ENCODE measurements around the gene ABTB2.

Gene ABTB2

DNA sequence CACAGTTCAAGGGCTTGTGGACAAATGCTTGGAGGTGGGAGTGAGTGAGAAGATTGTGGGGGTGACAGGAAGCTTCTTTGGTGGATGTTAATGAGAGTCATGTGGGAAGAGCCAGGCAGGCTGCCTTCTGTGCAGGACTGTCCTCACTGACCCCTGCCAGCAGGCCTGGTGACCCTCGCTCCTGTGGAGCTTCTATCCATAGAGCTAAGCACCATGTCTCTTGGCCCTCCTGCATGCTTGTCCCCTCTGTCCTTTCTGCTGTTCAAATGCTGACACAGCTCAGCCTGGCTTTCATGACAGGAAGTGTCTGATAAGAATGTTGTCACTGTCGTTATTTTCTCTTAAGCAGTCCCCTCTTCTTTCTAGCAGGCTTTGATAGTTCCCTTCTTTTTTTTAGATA lies 214.8 kb downstream of the ABTB2 start:
- Histone ChIP-seq H3K9ac (ENCODE audit: low read depth in 1 of 2, low read length in 2 of 2) (no peak overlapping the region), H3K4me3 (ENCODE audit: low read depth in 1 of 2, low read length in 2 of 2) (no peak overlapping the region), H3K27me3 (ENCODE audit: control insufficient read depth in 1 of 2, insufficient read depth in 2 of 2, low read length in 2 of 2) (no peaks in the 10 kb centered on the region), H3K9me3 (ENCODE audit: control insufficient read depth in 1 of 2, low read length in 2 of 2) (no peaks in the 10 kb centered on the region), H3K36me3 (ENCODE audit: control insufficient read depth in 1 of 2, insufficient read depth in 2 of 2, low read length in 2 of 2) (peaks cover 49 to 98% of the 10 kb centered on the region in 2 donors), H3K27ac (ENCODE audit: low read depth, low read length) (no peak overlapping the region), H3K4me1 (ENCODE audit: control insufficient read depth in 1 of 2, insufficient read depth in 2 of 2, low read length in 2 of 2) (no peaks in the 10 kb centered on the region)

DNA sequence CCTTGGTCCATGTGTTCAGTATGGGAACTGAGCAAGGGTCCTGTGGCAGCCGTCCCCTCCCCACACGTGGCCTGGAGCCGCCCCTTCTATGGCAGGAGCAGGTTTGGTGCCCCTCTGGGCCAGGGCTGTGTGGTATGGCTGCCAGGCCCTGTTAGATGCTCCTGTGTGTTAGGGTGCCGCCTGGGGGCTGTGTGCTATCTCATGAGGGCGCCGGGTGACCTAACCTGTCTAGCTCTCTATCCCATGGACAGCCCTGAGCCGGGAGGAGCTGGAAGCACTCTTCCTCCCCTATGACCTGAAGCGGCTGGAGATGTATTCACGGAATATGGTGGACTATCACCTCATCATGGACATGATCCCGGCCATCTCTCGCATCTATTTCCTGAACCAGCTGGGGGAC lies 217.7 kb downstream of the ABTB2 start:
- Histone ChIP-seq H3K36me3 (ENCODE audit: control insufficient read depth in 1 of 2, insufficient read depth in 2 of 2, low read length in 2 of 2) (peaks cover 61 to 97% of the 10 kb centered on the region in 2 donors), H3K4me1 (ENCODE audit: control insufficient read depth in 1 of 2, insufficient read depth in 2 of 2, low read length in 2 of 2) (no peaks in the 10 kb centered on the region), H3K27ac (ENCODE audit: low read depth, low read length) (no peak overlapping the region), H3K4me3 (ENCODE audit: low read depth in 1 of 2, low read length in 2 of 2) (no peak overlapping the region), H3K9me3 (ENCODE audit: control insufficient read depth in 1 of 2, low read length in 2 of 2) (no peaks in the 10 kb centered on the region), H3K9ac (ENCODE audit: low read depth in 1 of 2, low read length in 2 of 2) (no peak overlapping the region), H3K27me3 (ENCODE audit: control insufficient read depth in 1 of 2, insufficient read depth in 2 of 2, low read length in 2 of 2) (no peaks in the 10 kb centered on the region)

DNA sequence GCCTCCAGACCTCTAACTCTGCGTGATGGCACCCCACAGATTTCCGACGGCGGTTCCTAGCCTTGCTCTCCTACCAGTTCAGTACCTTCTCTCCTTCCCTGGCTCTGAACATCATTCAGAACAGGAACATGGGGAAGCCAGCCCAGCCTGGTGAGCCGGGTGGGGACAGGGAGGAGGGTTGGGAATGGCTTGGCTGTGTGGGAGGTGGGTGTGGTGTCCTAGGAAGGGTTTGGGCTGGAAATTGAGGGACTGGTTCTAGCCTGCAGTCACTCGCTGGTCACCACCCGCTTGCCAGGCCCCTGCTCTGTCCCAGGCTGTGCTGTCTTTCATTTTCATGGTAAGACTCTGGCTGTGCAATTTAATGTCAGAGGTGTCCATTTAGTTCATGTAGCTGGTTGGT lies 218.5 kb downstream of the ABTB2 start:
- Histone ChIP-seq H3K9me3 (ENCODE audit: control insufficient read depth in 1 of 2, low read length in 2 of 2) (no peaks in the 10 kb centered on the region), H3K4me1 (ENCODE audit: control insufficient read depth in 1 of 2, insufficient read depth in 2 of 2, low read length in 2 of 2) (no peaks in the 10 kb centered on the region), H3K9ac (ENCODE audit: low read depth in 1 of 2, low read length in 2 of 2) (no peak overlapping the region), H3K4me3 (ENCODE audit: low read depth in 1 of 2, low read length in 2 of 2) (no peak overlapping the region), H3K27me3 (ENCODE audit: control insufficient read depth in 1 of 2, insufficient read depth in 2 of 2, low read length in 2 of 2) (no peaks in the 10 kb centered on the region), H3K27ac (ENCODE audit: low read depth, low read length) (no peak overlapping the region), H3K36me3 (ENCODE audit: control insufficient read depth in 1 of 2, insufficient read depth in 2 of 2, low read length in 2 of 2) (peaks cover 59 to 97% of the 10 kb centered on the region in 2 donors)

DNA sequence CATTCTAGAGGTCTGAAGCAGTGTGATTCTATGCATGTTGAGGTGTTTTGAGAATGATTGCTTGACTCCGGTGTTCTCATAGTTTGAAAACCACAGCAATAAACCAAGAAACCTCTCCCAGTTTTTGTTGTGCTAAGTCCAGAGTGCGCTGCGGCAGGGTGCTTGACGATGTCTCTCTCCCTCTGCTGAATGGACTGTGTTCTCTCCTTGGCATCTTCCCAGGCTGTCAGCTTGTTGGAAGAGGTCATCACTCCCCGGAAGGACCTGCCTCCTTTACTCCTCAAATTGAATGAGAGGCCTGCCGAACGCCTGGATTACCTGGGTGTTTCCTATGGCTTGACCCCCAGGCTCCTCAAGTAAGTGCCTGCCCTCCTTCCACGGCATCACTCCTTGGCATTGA lies 221.4 kb downstream of the ABTB2 start:
- Histone ChIP-seq H3K27me3 (ENCODE audit: control insufficient read depth in 1 of 2, insufficient read depth in 2 of 2, low read length in 2 of 2) (no peaks in the 10 kb centered on the region), H3K9ac (ENCODE audit: low read depth in 1 of 2, low read length in 2 of 2) (no peak overlapping the region), H3K4me1 (ENCODE audit: control insufficient read depth in 1 of 2, insufficient read depth in 2 of 2, low read length in 2 of 2) (no peaks in the 10 kb centered on the region), H3K27ac (ENCODE audit: low read depth, low read length) (no peak overlapping the region), H3K36me3 (ENCODE audit: control insufficient read depth in 1 of 2, insufficient read depth in 2 of 2, low read length in 2 of 2) (peaks cover 53 to 94% of the 10 kb centered on the region in 2 donors), H3K9me3 (ENCODE audit: control insufficient read depth in 1 of 2, low read length in 2 of 2) (no peaks in the 10 kb centered on the region), H3K4me3 (ENCODE audit: low read depth in 1 of 2, low read length in 2 of 2) (no peak overlapping the region)

DNA sequence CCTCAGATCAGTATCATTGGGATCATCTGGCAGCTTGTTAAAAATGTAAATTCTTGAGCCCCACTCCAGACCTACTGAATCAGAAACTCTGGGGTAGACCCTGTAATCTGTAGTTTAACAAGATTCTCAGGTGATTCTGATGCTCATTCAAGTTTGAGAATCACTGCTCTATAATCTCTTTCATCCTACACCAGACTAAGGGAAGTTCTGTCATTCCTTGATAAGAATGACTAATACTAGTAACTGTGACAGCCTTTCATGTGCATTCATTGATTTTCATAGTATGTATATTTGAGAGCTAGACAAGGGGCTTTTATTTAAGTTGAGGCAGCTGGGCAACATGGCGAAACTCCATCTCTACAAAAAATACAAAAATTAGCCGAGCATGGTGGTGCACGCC lies 222.4 kb downstream of the ABTB2 start:
- Histone ChIP-seq H3K4me3 (ENCODE audit: low read depth in 1 of 2, low read length in 2 of 2) (no peak overlapping the region), H3K27me3 (ENCODE audit: control insufficient read depth in 1 of 2, insufficient read depth in 2 of 2, low read length in 2 of 2) (no peaks in the 10 kb centered on the region), H3K4me1 (ENCODE audit: control insufficient read depth in 1 of 2, insufficient read depth in 2 of 2, low read length in 2 of 2) (no peaks in the 10 kb centered on the region), H3K27ac (ENCODE audit: low read depth, low read length) (no peak overlapping the region), H3K9ac (ENCODE audit: low read depth in 1 of 2, low read length in 2 of 2) (no peak overlapping the region), H3K9me3 (ENCODE audit: control insufficient read depth in 1 of 2, low read length in 2 of 2) (no peaks in the 10 kb centered on the region), H3K36me3 (ENCODE audit: control insufficient read depth in 1 of 2, insufficient read depth in 2 of 2, low read length in 2 of 2) (peaks cover 51 to 94% of the 10 kb centered on the region in 2 donors)

DNA sequence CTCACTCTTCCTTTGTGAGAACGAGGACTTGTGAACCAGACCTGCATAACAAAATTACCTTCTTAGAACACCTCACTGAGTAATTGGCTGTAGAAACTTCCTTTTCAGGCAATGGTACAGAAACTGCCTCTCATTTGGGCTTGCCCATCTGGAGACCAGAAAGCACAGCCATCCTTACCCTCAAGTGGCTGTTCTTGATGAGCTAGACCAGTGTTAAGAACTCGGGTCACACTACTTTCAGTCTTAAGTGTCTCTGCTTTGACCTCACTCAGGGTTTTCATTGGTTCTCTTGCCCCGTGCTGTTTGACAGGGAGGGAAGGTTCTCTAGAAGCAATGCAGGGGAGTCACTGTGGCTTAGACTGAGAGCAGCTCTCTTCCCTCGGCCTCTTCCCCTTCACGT lies 223.0 kb downstream of the ABTB2 start:
- no peak overlapping the region for H3K4me3 ChIP-seq (ENCODE audit: low read depth in 1 of 2, low read length in 2 of 2)
- H3K4me1 ChIP-seq (ENCODE audit: control insufficient read depth in 1 of 2, insufficient read depth in 2 of 2, low read length in 2 of 2) = no peaks in the 10 kb centered on the region
- H3K9me3 ChIP-seq (ENCODE audit: control insufficient read depth in 1 of 2, low read length in 2 of 2) = no peaks in the 10 kb centered on the region
- no peaks in the 10 kb centered on the region for H3K27me3 ChIP-seq (ENCODE audit: control insufficient read depth in 1 of 2, insufficient read depth in 2 of 2, low read length in 2 of 2)
- no peak overlapping the region for H3K27ac ChIP-seq (ENCODE audit: low read depth, low read length)
- H3K36me3 ChIP-seq (ENCODE audit: control insufficient read depth in 1 of 2, insufficient read depth in 2 of 2, low read length in 2 of 2) = peaks cover 49 to 91% of the 10 kb centered on the region in 2 donors
- no peak overlapping the region for H3K9ac ChIP-seq (ENCODE audit: low read depth in 1 of 2, low read length in 2 of 2)

DNA sequence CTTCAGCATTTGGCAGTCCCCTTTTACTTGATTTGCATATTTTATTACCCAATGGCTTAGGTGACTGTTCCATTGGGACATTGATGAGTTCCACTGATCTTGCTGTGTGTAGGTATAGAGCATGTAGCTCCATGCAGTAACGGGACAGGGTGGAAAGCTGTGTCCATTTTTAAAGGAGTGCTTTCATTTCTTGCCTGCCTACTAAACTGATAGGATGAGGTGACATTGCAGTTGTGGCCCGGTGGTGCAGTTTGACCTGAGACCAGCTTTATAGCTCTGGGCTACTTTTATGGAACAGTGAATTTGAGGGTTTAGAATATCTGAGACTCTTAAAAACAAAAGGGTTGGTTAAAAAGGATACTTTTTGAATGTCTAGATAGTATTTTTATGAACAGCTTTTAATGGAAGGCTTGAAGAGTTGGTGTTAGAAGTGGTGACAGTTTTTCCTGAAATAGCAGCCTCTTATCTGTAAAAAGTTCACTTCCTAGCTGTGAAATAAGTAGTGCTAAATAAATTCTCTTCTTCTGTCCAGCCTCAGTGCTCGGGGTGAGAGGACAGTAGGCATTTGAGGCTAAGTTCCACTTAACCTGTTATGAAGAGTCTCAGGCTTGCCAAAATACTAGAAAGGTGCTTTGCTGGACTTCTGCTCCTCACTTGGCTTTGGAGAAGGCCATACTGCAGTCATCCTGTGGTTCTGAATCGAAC lies 225.4 kb downstream of the ABTB2 start:
- H3K4me1 ChIP-seq (ENCODE audit: control insufficient read depth in 1 of 2, insufficient read depth in 2 of 2, low read length in 2 of 2) = no peaks in the 10 kb centered on the region
- peaks cover 44 to 83% of the 10 kb centered on the region in 2 donors for H3K36me3 ChIP-seq (ENCODE audit: control insufficient read depth in 1 of 2, insufficient read depth in 2 of 2, low read length in 2 of 2)
- H3K9me3 ChIP-seq (ENCODE audit: control insufficient read depth in 1 of 2, low read length in 2 of 2) = no peaks in the 10 kb centered on the region
- no peak overlapping the region for H3K27ac ChIP-seq (ENCODE audit: low read depth, low read length)
- H3K27me3 ChIP-seq (ENCODE audit: control insufficient read depth in 1 of 2, insufficient read depth in 2 of 2, low read length in 2 of 2) = no peaks in the 10 kb centered on the region
- no peak overlapping the region for H3K4me3 ChIP-seq (ENCODE audit: low read depth in 1 of 2, low read length in 2 of 2)
- H3K9ac ChIP-seq (ENCODE audit: low read depth in 1 of 2, low read length in 2 of 2) = no peak overlapping the region

DNA sequence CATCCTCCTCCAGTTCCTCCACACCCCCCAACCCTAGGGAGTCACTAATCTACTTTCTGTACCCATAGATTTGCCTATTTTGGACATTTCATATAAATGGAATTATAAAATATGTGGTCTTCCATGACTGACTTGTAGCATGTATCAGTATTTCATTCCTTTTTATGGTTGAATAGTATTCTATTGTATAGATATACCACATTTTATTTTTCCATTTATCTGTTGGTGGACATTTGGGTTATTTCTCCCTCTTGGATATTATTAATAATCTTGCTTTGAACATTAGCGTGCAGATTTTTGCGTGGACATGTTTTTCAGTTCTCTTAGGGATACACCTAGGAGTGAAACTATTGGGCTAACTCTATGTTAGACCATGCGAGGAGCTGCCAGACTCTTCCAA lies 229.0 kb downstream of the ABTB2 start:
- Histone ChIP-seq H3K9ac (ENCODE audit: low read depth in 1 of 2, low read length in 2 of 2) (no peak overlapping the region), H3K4me3 (ENCODE audit: low read depth in 1 of 2, low read length in 2 of 2) (no peak overlapping the region), H3K27ac (ENCODE audit: low read depth, low read length) (no peak overlapping the region), H3K9me3 (ENCODE audit: control insufficient read depth in 1 of 2, low read length in 2 of 2) (no peaks in the 10 kb centered on the region), H3K36me3 (ENCODE audit: control insufficient read depth in 1 of 2, insufficient read depth in 2 of 2, low read length in 2 of 2) (peaks cover 48 to 82% of the 10 kb centered on the region in 2 donors), H3K4me1 (ENCODE audit: control insufficient read depth in 1 of 2, insufficient read depth in 2 of 2, low read length in 2 of 2) (no peaks in the 10 kb centered on the region), H3K27me3 (ENCODE audit: control insufficient read depth in 1 of 2, insufficient read depth in 2 of 2, low read length in 2 of 2) (no peaks in the 10 kb centered on the region)

DNA sequence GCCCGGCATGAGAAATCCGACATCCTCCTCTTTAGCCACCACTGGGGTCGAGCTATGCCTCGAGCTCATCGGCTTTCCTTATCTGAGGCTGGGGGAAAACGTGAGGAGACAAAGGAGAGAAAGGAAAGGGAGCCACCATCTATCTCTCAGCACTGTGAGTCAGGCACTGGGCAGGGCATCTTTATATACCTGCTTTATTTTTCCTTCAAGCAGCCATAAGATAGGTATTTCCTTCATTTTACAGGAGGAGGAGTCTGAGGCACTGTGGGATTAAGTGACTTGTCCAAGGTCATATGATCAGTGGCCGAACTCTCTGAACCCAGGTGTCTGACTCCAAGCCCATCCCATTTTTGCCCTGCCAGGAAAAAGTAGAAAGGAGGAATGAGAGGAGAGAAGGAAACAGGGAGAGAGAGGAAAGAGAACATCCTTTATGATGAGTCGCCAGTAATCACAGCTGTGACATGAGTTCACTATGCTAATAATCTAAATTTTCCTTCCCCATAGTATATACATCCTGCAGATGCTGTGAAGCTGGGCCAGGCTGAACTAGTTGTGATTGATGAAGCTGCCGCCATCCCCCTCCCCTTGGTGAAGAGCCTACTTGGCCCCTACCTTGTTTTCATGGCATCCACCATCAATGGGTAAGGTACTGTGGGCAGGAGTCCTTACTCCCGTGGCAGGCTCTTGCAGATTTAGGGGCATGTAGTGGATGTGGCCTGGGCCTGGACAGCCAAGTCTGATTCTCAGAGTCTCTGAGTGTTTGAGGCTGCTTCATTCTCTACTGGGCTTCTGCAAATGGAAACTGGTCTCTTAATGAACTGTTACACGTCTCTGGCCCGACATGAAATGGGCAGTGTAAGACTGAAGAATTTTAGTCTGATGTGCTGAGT lies 230.6 kb downstream of the ABTB2 start:
- no peak overlapping the region for H3K27ac ChIP-seq (ENCODE audit: low read depth, low read length)
- no peaks in the 10 kb centered on the region for H3K4me1 ChIP-seq (ENCODE audit: control insufficient read depth in 1 of 2, insufficient read depth in 2 of 2, low read length in 2 of 2)
- no peaks in the 10 kb centered on the region for H3K9me3 ChIP-seq (ENCODE audit: control insufficient read depth in 1 of 2, low read length in 2 of 2)
- no peak overlapping the region for H3K9ac ChIP-seq (ENCODE audit: low read depth in 1 of 2, low read length in 2 of 2)
- H3K27me3 ChIP-seq (ENCODE audit: control insufficient read depth in 1 of 2, insufficient read depth in 2 of 2, low read length in 2 of 2) = no peaks in the 10 kb centered on the region
- peaks cover 47 to 82% of the 10 kb centered on the region in 2 donors for H3K36me3 ChIP-seq (ENCODE audit: control insufficient read depth in 1 of 2, insufficient read depth in 2 of 2, low read length in 2 of 2)
- no peak overlapping the region for H3K4me3 ChIP-seq (ENCODE audit: low read depth in 1 of 2, low read length in 2 of 2)

DNA sequence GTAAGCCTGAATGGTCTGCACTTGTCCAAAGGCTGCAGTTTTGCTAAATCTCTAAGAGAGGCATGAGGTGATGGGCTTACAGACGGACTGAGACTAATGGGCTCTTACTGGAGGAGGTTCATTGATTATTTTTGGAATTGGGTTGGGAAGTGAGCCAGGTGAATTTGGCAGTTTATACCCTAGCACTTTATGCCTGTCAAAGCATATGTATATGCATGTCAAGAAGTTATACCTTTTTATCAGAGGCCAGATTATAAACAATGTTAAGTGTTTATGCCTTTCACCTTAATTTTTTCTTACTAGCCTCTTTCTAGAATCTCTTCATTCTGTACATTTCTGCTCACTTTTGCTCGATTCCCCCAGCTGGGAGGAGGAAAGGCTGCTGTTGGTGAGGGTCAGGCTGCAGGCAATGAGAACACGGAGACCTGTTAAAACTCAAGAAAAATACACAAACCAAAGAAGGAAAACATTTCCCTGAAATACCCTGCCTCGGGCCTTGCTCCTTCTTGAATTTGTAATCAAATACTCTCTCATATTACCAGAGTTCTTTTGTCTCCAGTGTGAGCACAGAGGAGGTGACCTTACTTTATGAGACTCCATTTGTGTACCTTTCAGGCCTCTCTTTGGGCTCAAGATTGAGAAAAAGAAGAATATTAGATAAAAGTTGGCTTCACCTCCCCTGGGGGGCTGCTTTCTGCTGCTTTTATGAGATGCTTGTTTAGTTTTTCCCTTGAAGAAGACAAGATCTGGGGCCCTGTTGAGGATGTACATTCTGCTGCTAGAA lies 232.7 kb downstream of the ABTB2 start:
- H3K27me3 ChIP-seq (ENCODE audit: control insufficient read depth in 1 of 2, insufficient read depth in 2 of 2, low read length in 2 of 2) = no peaks in the 10 kb centered on the region
- no peak overlapping the region for H3K4me3 ChIP-seq (ENCODE audit: low read depth in 1 of 2, low read length in 2 of 2)
- H3K36me3 ChIP-seq (ENCODE audit: control insufficient read depth in 1 of 2, insufficient read depth in 2 of 2, low read length in 2 of 2) = peaks cover 44 to 79% of the 10 kb centered on the region in 2 donors
- no peak overlapping the region for H3K9ac ChIP-seq (ENCODE audit: low read depth in 1 of 2, low read length in 2 of 2)
- H3K9me3 ChIP-seq (ENCODE audit: control insufficient read depth in 1 of 2, low read length in 2 of 2) = no peaks in the 10 kb centered on the region
- no peaks in the 10 kb centered on the region for H3K4me1 ChIP-seq (ENCODE audit: control insufficient read depth in 1 of 2, insufficient read depth in 2 of 2, low read length in 2 of 2)
- H3K27ac ChIP-seq (ENCODE audit: low read depth, low read length) = no peak overlapping the region
